Heart left ventricle (tissue), 13 donors: ENCODE results near the gene KCNQ1.

Experiments used
- CTCF ChIP-seq, 12 donors: fragments of 200-600 bp; sonication (generic) in 4 of 12; IDR thresholded peaks; one replicate each; pipeline versions ENCODE4 v1.5.0 to v1.8.0; 2018 to 2022; ENCODE audit warnings: antibody characterized with exemption in 12 of 12, mild to moderate bottlenecking in 5 of 12
- POLR2A ChIP-seq, 2 donors: fragments of 450-650 bp; IDR thresholded peaks; one replicate each; pipeline ENCODE4 v1.6.1; 2017; ENCODE audit warnings: antibody characterized with exemption in 2 of 2, mild to moderate bottlenecking in 2 of 2, moderate library complexity in 2 of 2
- donor health status: ischemic (EF 13 %, LVEDD 7.1; RV severe dilation, severe dysfunction).
- donor health status: DM: no; HTN: yes; CAD: no.
- donor health status: DM: no; HTN: no; CAD: no.
- donor health status: ischemic (EF 25% LVEDD 6.9; RV normal size, moderate dysfunction).
- donor health status: ischemic (EF 25% LVEDD 5.7; RV mildly dilated, moderate dysfunction).
- donor health status: ischemic (EF 35%, LVEDD 5.7; RV mildly dilated, moderate dysfunction).
- donor health status: nonischemic (EF 11% LVEDD 7.7; RV severe dilation, severe dysfunction).
- donor health status: DM: yes; HTN: yes; CAD: no.
- donor health status: PGD.
- donor health status: ischemic (EF 29% LVEDD 5.4; RV normal size, mild dysfunction).
- donor health status: nonischemic (EF 23%, LVEDD 6.1; RV moderate dilation, normal function).

GRCh38 chr11:2540992-2541680 is 96.3 kb downstream of the KCNQ1 start:
- no peak for TF ChIP-seq CTCF (IDR thresholded peaks at IDR 0.05)
- no peak for TF ChIP-seq POLR2A (IDR thresholded peaks at IDR 0.05)
